Neuronal stem cell (in vitro differentiated cells): Measurements from ENCODE around the gene RAVER2.

Source experiments
- DNase-seq: peaks from one replicate; pipeline ENCODE4 v3.0.0-alpha.2; 2013; ENCODE audit warnings: low spot score
- H2AFZ ChIP-seq: one replicate; pipeline ENCODE4 v1.6.1; 2013; ENCODE audit warnings: mild to moderate bottlenecking, low read length, inconsistent platforms
- H2AK5ac ChIP-seq: 2 replicates; pipeline ENCODE4 v1.6.1; 2013; ENCODE audit warnings: low read depth, mild to moderate bottlenecking, inconsistent platforms, low read length, moderate library complexity, mixed read lengths
- H2BK120ac ChIP-seq: 2 replicates; pipeline ENCODE4 v1.6.1; 2013; ENCODE audit warnings: low read depth, mild to moderate bottlenecking, inconsistent platforms, low read length, moderate library complexity, mixed read lengths
- H2BK12ac ChIP-seq: one replicate; pipeline ENCODE4 v1.6.1; 2013; ENCODE audit warnings: low read length, inconsistent platforms
- H2BK15ac ChIP-seq: 2 replicates; pipeline ENCODE4 v1.6.1; 2013; ENCODE audit warnings: mild to moderate bottlenecking, low read length, inconsistent platforms, mixed read lengths
- H2BK5ac ChIP-seq: one replicate; pipeline ENCODE4 v1.6.1; 2013; ENCODE audit warnings: inconsistent platforms, mild to moderate bottlenecking, low read length, moderate library complexity
- H3K14ac ChIP-seq: one replicate; pipeline ENCODE4 v1.6.1; 2013; ENCODE audit warnings: low read length, inconsistent platforms
- H3K18ac ChIP-seq: 2 replicates; pipeline ENCODE4 v1.6.1; 2013; ENCODE audit warnings: low read length, inconsistent platforms
- H3K23ac ChIP-seq: 2 replicates; pipeline ENCODE4 v1.6.1; 2013; ENCODE audit warnings: low read depth, mild to moderate bottlenecking, mixed read lengths, low read length, inconsistent platforms; ENCODE audit not compliant: poor library complexity
- H3K27ac ChIP-seq: replicated peaks from 3 replicates; pipeline ENCODE4 v1.5.1; 2013; ENCODE audit warnings: low read length, inconsistent platforms
- H3K27me3 ChIP-seq, 3 experiments: 2 replicates each; pipeline ENCODE4 v1.6.1; 2013; ENCODE audit warnings: low read length in 3 of 3, mild to moderate bottlenecking in 2 of 3, inconsistent platforms in 1 of 3, low read depth in 1 of 3, mixed read lengths in 1 of 3, moderate library complexity in 1 of 3; ENCODE audit not compliant: control insufficient read depth in 3 of 3, insufficient read depth in 3 of 3
- H3K36me3 ChIP-seq, 2 donors: replicated peaks in 1 of 2; 2 replicates each; pipeline ENCODE4 v1.6.1; 2013; ENCODE audit warnings: low read length in 2 of 2; ENCODE audit not compliant: control insufficient read depth in 2 of 2, insufficient read depth in 2 of 2
- H3K4ac ChIP-seq: 2 replicates; pipeline ENCODE4 v1.6.1; 2013; ENCODE audit warnings: inconsistent platforms, mild to moderate bottlenecking, low read length, moderate library complexity
- H3K4me1 ChIP-seq, 2 donors: 1 replicate in 1 of 2; 2 replicates in 1 of 2; pipeline ENCODE4 v1.6.1; 2013; ENCODE audit warnings: low read length in 2 of 2, low read depth in 1 of 2; ENCODE audit not compliant: control insufficient read depth in 2 of 2, insufficient read depth in 1 of 2
- H3K4me2 ChIP-seq: one replicate; pipeline ENCODE4 v1.6.1; 2013; ENCODE audit warnings: mild to moderate bottlenecking, low read length, inconsistent platforms; ENCODE audit not compliant: insufficient read depth, poor library complexity, severe bottlenecking
- H3K4me3 ChIP-seq, 2 donors: 2 replicates each; pipeline ENCODE4 v1.5.1; 2013; ENCODE audit warnings: low read length in 2 of 2, mild to moderate bottlenecking in 2 of 2, inconsistent platforms in 1 of 2, moderate library complexity in 1 of 2
- H3K79me1 ChIP-seq: one replicate; pipeline ENCODE4 v1.6.1; 2013; ENCODE audit warnings: low read depth, mild to moderate bottlenecking, inconsistent platforms, low read length, moderate library complexity
- H3K9ac ChIP-seq: one replicate; pipeline ENCODE4 v1.6.1; 2013; ENCODE audit warnings: mild to moderate bottlenecking, low read depth, low read length, inconsistent platforms; ENCODE audit not compliant: poor library complexity
- H3K9me3 ChIP-seq, 2 donors: replicated peaks in 1 of 2; 2 replicates each; pipeline versions ENCODE3 to v1.6.1; 2013; ENCODE audit warnings: low read length in 2 of 2, mild to moderate bottlenecking in 2 of 2, inconsistent platforms in 1 of 2, low read depth in 1 of 2, mixed read lengths in 1 of 2, moderate library complexity in 1 of 2; ENCODE audit not compliant: control insufficient read depth in 2 of 2, insufficient read depth in 1 of 2
- H4K8ac ChIP-seq: one replicate; pipeline ENCODE4 v1.6.1; 2013; ENCODE audit warnings: low read depth, mild to moderate bottlenecking, inconsistent platforms, low read length, moderate library complexity
- H4K91ac ChIP-seq: one replicate; pipeline ENCODE4 v1.6.1; 2013; ENCODE audit warnings: low read length, low read depth, mild to moderate bottlenecking, inconsistent platforms; ENCODE audit not compliant: poor library complexity
- WGBS, 2 donors: extraction: QIAGEN DNeasy Blood & Tissue Kit; methylation state at CpG; one replicate each; pipeline ENCODE4 v1.1.7; 2013; ENCODE audit warnings: missing lambda C conversion rate in 2 of 2, mixed read lengths in 1 of 2; ENCODE audit not compliant: insufficient read length in 2 of 2, insufficient replicate concordance in 1 of 2; ENCODE audit errors: extremely low coverage in 2 of 2; 5-methylcytosine and 5-hydroxymethylcytosine counted together

RAVER2 gene

DNA sequence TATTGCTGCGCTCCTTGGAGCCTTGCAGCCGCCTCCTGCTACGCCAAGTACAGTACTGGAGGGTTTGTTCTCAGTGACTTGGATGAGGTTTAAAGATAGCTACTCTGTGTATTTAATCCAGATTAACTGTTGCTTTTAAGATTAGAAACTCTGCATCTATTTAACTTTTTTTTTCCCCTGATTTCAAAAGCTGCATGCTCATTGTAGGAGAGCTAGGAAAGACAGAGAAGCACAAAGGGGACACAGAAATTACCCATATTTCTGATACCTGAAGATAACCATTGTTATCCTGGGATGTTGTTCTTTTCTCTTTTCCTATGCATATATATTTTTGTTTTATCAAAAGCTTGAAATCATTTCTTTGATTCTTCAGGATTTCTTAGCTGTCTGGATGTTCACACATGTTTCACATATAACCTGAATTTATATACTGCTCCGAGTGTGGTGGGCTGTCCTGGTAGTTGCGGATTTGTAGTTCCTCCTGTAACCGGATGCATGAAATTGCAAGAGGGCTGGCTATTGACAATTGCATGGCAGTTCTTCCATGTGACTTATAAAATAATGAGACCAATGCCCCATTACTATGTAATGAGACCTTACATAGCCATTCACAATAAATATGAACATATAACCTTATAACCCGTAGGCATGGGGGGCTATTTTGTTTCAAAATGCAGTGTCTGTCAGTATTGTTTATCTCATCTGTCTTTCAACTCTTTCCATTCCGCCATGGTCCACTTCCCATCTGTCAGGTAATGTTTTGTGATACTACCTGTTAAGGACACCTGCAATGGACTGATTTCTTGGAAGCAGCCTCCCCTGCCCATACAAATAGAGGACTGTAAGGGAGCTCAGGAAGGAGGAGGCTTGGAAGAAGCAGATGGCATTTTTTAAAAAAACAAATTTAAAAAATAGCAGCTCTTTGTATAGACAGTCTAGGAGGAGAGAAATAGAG lies 1.4 kb downstream of the RAVER2 start:
- H3K4me2 ChIP-seq: peak overlapping the region; percentile 91
- WGBS, 2 donors: no CpG with 5 or more reads among the region's 8 CpGs
- H3K4me3 ChIP-seq: peak overlapping the region; percentile 85 to 87
- no peak overlapping the region for H2BK12ac ChIP-seq
- H2AK5ac ChIP-seq: no peak overlapping the region
- H3K27me3 ChIP-seq: peaks cover 0 to 2% (median 0%) of the 10 kb centered on the region in 3 experiments
- no peak overlapping the region for H2BK120ac ChIP-seq
- no peak overlapping the region for H3K14ac ChIP-seq
- H3K27ac ChIP-seq: no peak overlapping the region
- peaks cover 9% of the 10 kb centered on the region for H3K79me1 ChIP-seq
- H3K23ac ChIP-seq: peak overlapping the region; percentile 89
- peak overlapping the region; percentile 97 for H3K18ac ChIP-seq
- DNase-seq: no peak
- H3K4me1 ChIP-seq: peaks cover 4 to 13% of the 10 kb centered on the region in 2 donors
- no peaks in the 10 kb centered on the region for H3K36me3 ChIP-seq
- peak overlapping the region; percentile 98 for H2AFZ ChIP-seq
- no peak overlapping the region for H2BK5ac ChIP-seq
- H4K91ac ChIP-seq: no peak overlapping the region
- no peak overlapping the region for H3K4ac ChIP-seq
- no peak overlapping the region for H4K8ac ChIP-seq
- H3K9me3 ChIP-seq: no peaks in the 10 kb centered on the region
- H3K9ac ChIP-seq: peak overlapping the region; percentile 86
- H2BK15ac ChIP-seq: peak overlapping the region; percentile 67

DNA sequence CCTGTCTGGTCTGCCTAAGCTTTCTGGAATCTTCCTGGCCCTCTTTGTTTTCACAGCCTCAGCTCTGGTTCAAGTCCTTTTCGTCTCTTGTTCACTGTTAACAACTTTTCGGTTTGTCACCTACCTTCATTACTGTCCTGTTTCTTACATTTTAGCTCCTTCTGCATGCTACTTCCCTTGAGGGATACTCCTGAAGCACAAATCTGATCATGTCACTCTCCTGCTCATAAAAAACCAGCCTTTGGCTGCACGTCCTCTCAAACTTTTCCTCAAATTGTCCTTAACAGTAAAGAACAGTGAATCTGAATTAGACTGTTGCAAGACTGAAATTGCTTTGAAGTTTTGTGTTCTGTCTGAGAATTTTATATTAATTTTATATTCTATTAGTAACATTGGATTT lies 3.3 kb downstream of the RAVER2 start:
- Histone ChIP-seq H3K23ac (no peak overlapping the region), H4K8ac (no peak overlapping the region), H3K79me1 (peaks cover 9% of the 10 kb centered on the region), H3K4me2 (no peak overlapping the region), H4K91ac (no peak overlapping the region), H3K14ac (no peak overlapping the region), H3K9me3 (no peaks in the 10 kb centered on the region), H2BK5ac (no peak overlapping the region), H3K9ac (no peak overlapping the region), H3K27ac (no peak overlapping the region), H2BK15ac (no peak overlapping the region), H2BK120ac (no peak overlapping the region), H3K4ac (no peak overlapping the region), H2AK5ac (no peak overlapping the region), H3K27me3 (peaks cover 0 to 2% (median 0%) of the 10 kb centered on the region in 3 experiments), H2BK12ac (no peak overlapping the region), H3K36me3 (no peaks in the 10 kb centered on the region), H3K4me1 (peaks cover 4 to 13% of the 10 kb centered on the region in 2 donors), H3K4me3 (no peak overlapping the region), H2AFZ (no peak overlapping the region), H3K18ac (no peak overlapping the region)
- no CpG with 5 or more reads among the region's 3 CpGs for WGBS, 2 donors
- DNase-seq: no peak

DNA sequence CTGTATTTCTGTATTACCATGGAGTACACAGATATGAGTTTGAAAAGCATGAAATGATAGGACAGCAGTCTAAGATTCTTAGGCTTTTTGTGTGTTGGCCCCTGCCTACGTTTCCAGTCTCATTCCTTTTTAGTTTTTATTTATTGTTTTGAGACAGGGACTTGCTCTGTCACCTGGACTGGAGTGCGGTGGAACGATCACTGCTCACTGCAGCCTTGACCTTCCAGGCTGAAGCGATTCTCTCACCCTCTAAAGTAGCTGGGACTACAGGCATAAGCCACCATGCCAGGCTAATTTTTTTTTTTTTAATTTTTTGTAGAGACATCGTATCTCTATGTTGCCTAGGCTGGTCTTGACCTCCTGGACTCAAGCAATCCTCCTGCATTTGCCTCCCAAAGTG lies 3.8 kb downstream of the RAVER2 start:
- Histone ChIP-seq H2BK5ac (no peak overlapping the region), H3K36me3 (no peaks in the 10 kb centered on the region), H2AK5ac (no peak overlapping the region), H3K9me3 (no peaks in the 10 kb centered on the region), H4K91ac (no peak overlapping the region), H4K8ac (no peak overlapping the region), H2BK120ac (no peak overlapping the region), H3K4me1 (peaks cover 4 to 13% of the 10 kb centered on the region in 2 donors), H3K27ac (no peak overlapping the region), H3K27me3 (peaks cover 0 to 2% (median 0%) of the 10 kb centered on the region in 3 experiments), H3K23ac (no peak overlapping the region), H2BK15ac (no peak overlapping the region), H3K9ac (no peak overlapping the region), H3K4ac (no peak overlapping the region), H3K14ac (no peak overlapping the region), H3K79me1 (peaks cover 9% of the 10 kb centered on the region), H3K4me2 (no peak overlapping the region), H3K18ac (no peak overlapping the region), H2BK12ac (no peak overlapping the region), H3K4me3 (no peak overlapping the region), H2AFZ (no peak overlapping the region)
- WGBS, 2 donors: no CpG with 5 or more reads among the region's 5 CpGs
- no peak for DNase-seq

DNA sequence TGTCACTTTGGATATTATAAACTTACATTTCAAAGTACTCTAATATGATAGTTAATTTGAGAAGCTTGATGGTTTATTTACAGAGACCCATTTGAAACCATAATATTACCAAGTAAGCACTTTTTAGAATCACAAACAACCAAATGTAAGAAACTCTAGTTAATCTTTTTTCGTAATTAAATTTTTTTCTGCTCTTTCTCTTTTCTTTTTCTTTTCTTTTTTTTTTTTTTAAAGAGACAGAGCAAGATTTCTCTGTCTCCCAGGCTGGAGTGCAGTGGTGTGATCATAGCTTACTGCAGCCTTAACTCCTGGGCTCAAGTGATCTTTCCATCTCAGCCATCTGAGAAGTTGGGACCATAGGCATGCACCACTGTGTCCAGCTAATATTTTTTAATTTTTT lies 5.2 kb downstream of the RAVER2 start:
- DNase-seq: no peak
- no peak overlapping the region for H2BK15ac ChIP-seq
- H3K14ac ChIP-seq: no peak overlapping the region
- H2AK5ac ChIP-seq: no peak overlapping the region
- H3K27ac ChIP-seq: no peak overlapping the region
- H3K4me1 ChIP-seq: peaks cover 4 to 9% of the 10 kb centered on the region in 2 donors
- no peaks in the 10 kb centered on the region for H3K36me3 ChIP-seq
- H4K91ac ChIP-seq: no peak overlapping the region
- H3K4me3 ChIP-seq: no peak overlapping the region
- no peaks in the 10 kb centered on the region for H3K27me3 ChIP-seq
- no peak overlapping the region for H3K9ac ChIP-seq
- no peak overlapping the region for H2AFZ ChIP-seq
- no peak overlapping the region for H2BK12ac ChIP-seq
- H2BK5ac ChIP-seq: no peak overlapping the region
- H4K8ac ChIP-seq: no peak overlapping the region
- H3K18ac ChIP-seq: no peak overlapping the region
- H2BK120ac ChIP-seq: no peak overlapping the region
- peaks cover 9% of the 10 kb centered on the region for H3K79me1 ChIP-seq
- H3K4me2 ChIP-seq: no peak overlapping the region
- H3K9me3 ChIP-seq: no peaks in the 10 kb centered on the region
- no peak overlapping the region for H3K4ac ChIP-seq
- no CpG with 5 or more reads among the region's 1 CpG for WGBS, 2 donors
- H3K23ac ChIP-seq: no peak overlapping the region
